DMS114 treated with DMSO at 0.1 percent for 48 hours (cell line): ENCODE measurements around the gene FAM222B.
A peak's percentile ranks its signal among the peaks of the same experiment; 100 is the strongest.
"Not testable (repeated sequence)": the region's sequence is repeated elsewhere in the genome, so short reads cannot be mapped to it uniquely, and the experiment has no call there.

Source experiments
- DNase-seq: peaks from one replicate; lab custom pipeline; 2025; ENCODE audit not compliant: unreplicated experiment; lab: John Stamatoyannopoulos, UW

FAM222B gene

GRCh38 chr17:28843816-28844148 is 1.2 kb upstream of the FAM222B start:
- no peak for DNase-seq

GRCh38 chr17:28841901-28842281 is 699 bp downstream of the FAM222B start:
- DNase-seq, result no peak

GRCh38 chr17:28839221-28839620 is 3.4 kb downstream of the FAM222B start:
- DNase-seq, result no peak

GRCh38 chr17:28836541-28836940 is 6.0 kb downstream of the FAM222B start:
- not testable (repeated sequence) for DNase-seq

GRCh38 chr17:28834420-28834819 is 8.2 kb downstream of the FAM222B start:
- DNase-seq, result no peak

GRCh38 chr17:28828294-28829040 is 14.1 kb downstream of the FAM222B start:
- no peak for DNase-seq

- DNase-seq, result no peak
Measured at GRCh38 chr17:28827672-28828071, 14.9 kb downstream of the FAM222B start.

GRCh38 chr17:28819582-28819981 is 23.0 kb downstream of the FAM222B start:
- no peak for DNase-seq

- no peak for DNase-seq
Measured at GRCh38 chr17:28818819-28819221, 23.8 kb downstream of the FAM222B start.

- no peak for DNase-seq
Measured at GRCh38 chr17:28816540-28816939, 26.1 kb downstream of the FAM222B start.

GRCh38 chr17:28812748-28813377 is 29.7 kb downstream of the FAM222B start:
- DNase-seq, result peak; percentile 59

- DNase-seq, result peak; percentile 93
Measured at GRCh38 chr17:28812091-28812747, 30.4 kb downstream of the FAM222B start.

- DNase-seq, result peak; percentile 37
Measured at GRCh38 chr17:28811651-28812090, 30.9 kb downstream of the FAM222B start.

- DNase-seq, result no peak
Measured at GRCh38 chr17:28810437-28810836, 32.2 kb downstream of the FAM222B start.

- no peak for DNase-seq
Measured at GRCh38 chr17:28807925-28808634, 34.5 kb downstream of the FAM222B start.

- no peak for DNase-seq
Measured at GRCh38 chr17:28796062-28796461, 46.5 kb downstream of the FAM222B start.

GRCh38 chr17:28794846-28795441 is 47.6 kb downstream of the FAM222B start:
- not testable (repeated sequence) for DNase-seq

GRCh38 chr17:28792877-28793661 is 49.5 kb downstream of the FAM222B start:
- DNase-seq, result peak; percentile 26

GRCh38 chr17:28788100-28788499 is 54.5 kb downstream of the FAM222B start:
- DNase-seq, result no peak

- DNase-seq, result no peak
Measured at GRCh38 chr17:28783161-28783560, 59.4 kb downstream of the FAM222B start.
